ENCODE results near the gene NEURL3. TPM values are rescaled to one million over a fixed set of nuclear protein-coding genes. Genes with fewer than 3 reads are reported as not detected.
A peak's percentile ranks its signal among the peaks of the same experiment; 100 is the strongest.

Gene NEURL3
- total and polyA plus RNA-seq, 9 of the 15 experiments (the other 6 are each of a cell fraction or from before 2014, with no cell fraction given) = not detected

DNA sequence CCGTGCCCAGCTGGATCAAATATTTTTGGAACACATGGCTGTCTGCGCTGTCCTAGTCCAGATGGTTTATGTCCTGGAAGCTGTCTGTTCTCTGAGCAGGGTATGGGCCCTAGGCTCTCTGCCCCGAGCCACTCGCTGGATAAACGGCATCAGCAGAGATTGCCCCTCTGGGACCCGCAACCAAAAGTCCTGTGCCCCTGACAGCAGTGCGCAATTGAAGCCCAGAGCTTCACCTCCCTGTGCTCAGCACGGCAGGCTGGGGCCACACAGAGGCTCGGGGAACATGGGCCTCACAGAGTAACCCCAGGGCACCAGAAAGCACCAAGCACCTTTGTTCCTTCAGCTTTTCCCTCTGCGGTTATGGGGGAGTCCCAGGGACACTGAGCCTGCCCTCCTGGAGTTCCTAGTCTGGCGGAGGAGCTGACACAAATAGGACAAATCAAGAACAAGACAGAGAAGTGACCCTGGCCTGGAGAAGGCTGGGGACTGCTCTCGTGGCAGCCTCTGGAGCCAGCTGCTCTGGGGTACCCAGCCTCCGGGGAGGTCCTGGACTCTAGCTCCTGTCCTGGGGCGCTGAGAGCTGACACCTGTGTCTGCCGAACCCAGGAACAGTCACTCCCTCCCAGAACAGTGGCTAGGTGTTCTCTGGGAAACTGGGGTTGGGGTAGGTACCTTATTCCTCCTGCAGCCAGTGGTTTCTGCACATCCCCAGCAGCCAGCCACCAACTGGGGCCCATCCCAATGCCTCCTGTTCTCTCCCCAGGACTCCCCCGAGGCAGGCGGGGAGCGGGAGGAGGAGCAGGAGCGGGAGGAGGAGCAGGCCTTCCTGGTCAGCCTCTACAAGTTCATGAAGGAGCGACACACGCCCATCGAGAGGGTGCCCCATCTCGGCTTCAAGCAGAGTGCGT is 43.7 kb upstream of the NEURL3 start:
- Histone ChIP-seq H3K4me1 (replicated peaks in 1 of 2; ENCODE audit: control insufficient read depth in 2 of 2, insufficient read depth in 2 of 2, low read length in 2 of 2) (peaks cover 0 to 24% of the 10 kb centered on the region in 2 experiments; a peak in 2 of 5 replicates), H4K20me1 (replicated peaks; ENCODE audit: control insufficient read depth, insufficient read depth, low read length) (no peaks in the 10 kb centered on the region), H3K27ac (ENCODE audit: extremely low read depth, low read depth, low read length) (no peak overlapping the region), H3K36me3 (ENCODE audit: control insufficient read depth, insufficient read depth, low read length) (peaks cover 4% of the 10 kb centered on the region; the same call in 1 of the 3 replicates), H3K9me1 (ENCODE audit: control insufficient read depth, insufficient read depth, low read length) (no peaks in the 10 kb centered on the region), H2AFZ (ENCODE audit: low read depth, low read length) (no peak overlapping the region), H3K79me2 (ENCODE audit: control insufficient read depth, insufficient read depth, low read length) (no peaks in the 10 kb centered on the region), H3K4me3 (no peak overlapping the region), H3K9ac (ENCODE audit: insufficient read depth in 1 of 2, low read depth in 2 of 2, low read length in 2 of 2) (peak overlapping the region in 1 of 2 experiments; percentile 31; a peak in 2 of 4 replicates), H3K9me3 (replicated peaks; ENCODE audit: control insufficient read depth, insufficient read depth, low read depth, low read length) (no peaks in the 10 kb centered on the region), H3K27me3 (ENCODE audit: control insufficient read depth in 2 of 2, insufficient read depth in 2 of 2, low read length in 2 of 2) (no peaks in the 10 kb centered on the region), H3K4me2 (ENCODE audit: insufficient read depth, low read length) (no peak overlapping the region)
- ChIA-PET CTCF (ENCODE audit: low intra/inter-chr PET ratio) (interaction anchor here (0.7 kb wide), 1 partner anchor 209 kb away, joined by 4 read pairs; no protein-coding TSS in a partner anchor), POLR2A (interaction anchor here (0.6 to 1.6 kb wide), 4 partner anchors 9 to 16 kb away, joined by 3 to 7 read pairs (median 4); no protein-coding TSS in a partner anchor)
- BruUV-seq (replicated peaks) = no TSS peak
- intact Hi-C loops (cut with micrococcal nuclease) (no loop called here), in situ Hi-C loops (cut with MboI) (no loop called here)
- no peak for DNase-seq (ENCODE audit: extremely low read depth in 1 of 4, low spot score in 3 of 4)
- no peak for FAIRE-seq
- TF ChIP-seq NELFE (IDR thresholded peaks at IDR 0.05; ENCODE audit: insufficient read depth, insufficient read length) (no peak), NR1H2 (CRISPR knock-in tag; IDR thresholded peaks at IDR 0.05) (no peak), ZNF384 (IDR thresholded peaks at IDR 0.05; ENCODE audit: low read depth, low read length) (no peak), ARID1B (IDR thresholded peaks at IDR 0.05) (no peak), HDAC3 (IDR thresholded peaks at IDR 0.05; ENCODE audit: borderline replicate concordance, partially characterized antibody) (no peak), CBFA2T2 (conservative IDR thresholded peaks at IDR 0.05) (no peak)
- TF ChIP-seq, protein P1, sequence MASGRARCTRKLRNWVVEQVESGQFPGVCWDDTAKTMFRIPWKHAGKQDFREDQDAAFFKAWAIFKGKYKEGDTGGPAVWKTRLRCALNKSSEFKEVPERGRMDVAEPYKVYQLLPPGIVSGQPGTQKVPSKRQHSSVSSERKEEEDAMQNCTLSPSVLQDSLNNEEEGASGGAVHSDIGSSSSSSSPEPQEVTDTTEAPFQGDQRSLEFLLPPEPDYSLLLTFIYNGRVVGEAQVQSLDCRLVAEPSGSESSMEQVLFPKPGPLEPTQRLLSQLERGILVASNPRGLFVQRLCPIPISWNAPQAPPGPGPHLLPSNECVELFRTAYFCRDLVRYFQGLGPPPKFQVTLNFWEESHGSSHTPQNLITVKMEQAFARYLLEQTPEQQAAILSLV (tag; IDR thresholded peaks at IDR 0.05) = no peak
- TF ChIP-seq, protein P2, sequence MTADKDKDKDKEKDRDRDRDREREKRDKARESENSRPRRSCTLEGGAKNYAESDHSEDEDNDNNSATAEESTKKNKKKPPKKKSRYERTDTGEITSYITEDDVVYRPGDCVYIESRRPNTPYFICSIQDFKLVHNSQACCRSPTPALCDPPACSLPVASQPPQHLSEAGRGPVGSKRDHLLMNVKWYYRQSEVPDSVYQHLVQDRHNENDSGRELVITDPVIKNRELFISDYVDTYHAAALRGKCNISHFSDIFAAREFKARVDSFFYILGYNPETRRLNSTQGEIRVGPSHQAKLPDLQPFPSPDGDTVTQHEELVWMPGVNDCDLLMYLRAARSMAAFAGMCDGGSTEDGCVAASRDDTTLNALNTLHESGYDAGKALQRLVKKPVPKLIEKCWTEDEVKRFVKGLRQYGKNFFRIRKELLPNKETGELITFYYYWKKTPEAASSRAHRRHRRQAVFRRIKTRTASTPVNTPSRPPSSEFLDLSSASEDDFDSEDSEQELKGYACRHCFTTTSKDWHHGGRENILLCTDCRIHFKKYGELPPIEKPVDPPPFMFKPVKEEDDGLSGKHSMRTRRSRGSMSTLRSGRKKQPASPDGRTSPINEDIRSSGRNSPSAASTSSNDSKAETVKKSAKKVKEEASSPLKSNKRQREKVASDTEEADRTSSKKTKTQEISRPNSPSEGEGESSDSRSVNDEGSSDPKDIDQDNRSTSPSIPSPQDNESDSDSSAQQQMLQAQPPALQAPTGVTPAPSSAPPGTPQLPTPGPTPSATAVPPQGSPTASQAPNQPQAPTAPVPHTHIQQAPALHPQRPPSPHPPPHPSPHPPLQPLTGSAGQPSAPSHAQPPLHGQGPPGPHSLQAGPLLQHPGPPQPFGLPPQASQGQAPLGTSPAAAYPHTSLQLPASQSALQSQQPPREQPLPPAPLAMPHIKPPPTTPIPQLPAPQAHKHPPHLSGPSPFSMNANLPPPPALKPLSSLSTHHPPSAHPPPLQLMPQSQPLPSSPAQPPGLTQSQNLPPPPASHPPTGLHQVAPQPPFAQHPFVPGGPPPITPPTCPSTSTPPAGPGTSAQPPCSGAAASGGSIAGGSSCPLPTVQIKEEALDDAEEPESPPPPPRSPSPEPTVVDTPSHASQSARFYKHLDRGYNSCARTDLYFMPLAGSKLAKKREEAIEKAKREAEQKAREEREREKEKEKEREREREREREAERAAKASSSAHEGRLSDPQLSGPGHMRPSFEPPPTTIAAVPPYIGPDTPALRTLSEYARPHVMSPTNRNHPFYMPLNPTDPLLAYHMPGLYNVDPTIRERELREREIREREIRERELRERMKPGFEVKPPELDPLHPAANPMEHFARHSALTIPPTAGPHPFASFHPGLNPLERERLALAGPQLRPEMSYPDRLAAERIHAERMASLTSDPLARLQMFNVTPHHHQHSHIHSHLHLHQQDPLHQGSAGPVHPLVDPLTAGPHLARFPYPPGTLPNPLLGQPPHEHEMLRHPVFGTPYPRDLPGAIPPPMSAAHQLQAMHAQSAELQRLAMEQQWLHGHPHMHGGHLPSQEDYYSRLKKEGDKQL (CRISPR knock-in tag; IDR thresholded peaks at IDR 0.05; ENCODE audit: borderline replicate concordance) = no peak
- 75% methylated on average over 21 of the region's 24 CpGs for WGBS (ENCODE audit: insufficient coverage, low coverage, missing lambda C conversion rate)
- ATAC-seq = no peak

Data from K562 (cell line).